A673 (cell line): Measurements from ENCODE around the gene C12orf57. TPM values are rescaled to one million over a fixed set of nuclear protein-coding genes. Genes with fewer than 3 reads are reported as not detected.

Source experiments
- BruUV-seq: library from RNA; stranded (reverse); fragments of 400-500 nt; replicated peaks from 2 replicates; lab custom pipeline; 2021; lab: Mats Ljungman, UMichigan
- CTCF ChIA-PET: fragments of 300-600 bp; sonication (Branson Sonifier 250); formaldehyde crosslinking; loops from one replicate; lab custom pipeline; 2022; ENCODE audit warnings: antibody characterized with exemption; lab: Charles Lee
- POLR2A ChIA-PET: fragments of 300-600 bp; sonication (Branson Sonifier 250); formaldehyde crosslinking; loops from one replicate; lab custom pipeline; 2022; ENCODE audit warnings: antibody characterized with exemption; ENCODE audit not compliant: low non-redundant PET; lab: Charles Lee
- DNase-seq: peaks from one replicate; pipeline ENCODE4 v3.0.0-alpha.2; 2015; ENCODE audit warnings: low spot score
- H3K27ac ChIP-seq: fragments of 200-600 bp; sonication (generic); 2 replicates; pipeline ENCODE4 v1.5.1; 2016; ENCODE audit warnings: mixed run types, low read depth, mild to moderate bottlenecking, mixed read lengths, antibody characterized with exemption, low read length; ENCODE audit not compliant: poor library complexity, severe bottlenecking
- H3K27me3 ChIP-seq: fragments of 200-600 bp; sonication (generic); replicated peaks from 2 replicates; pipeline ENCODE4 v1.6.1; 2017; ENCODE audit warnings: mixed run types, low read depth, mild to moderate bottlenecking, mixed read lengths, antibody characterized with exemption, low read length; ENCODE audit not compliant: insufficient read depth, poor library complexity
- H3K36me3 ChIP-seq: fragments of 200-600 bp; sonication (generic); 2 replicates; pipeline ENCODE4 v1.6.1; 2016; ENCODE audit warnings: mixed run types, mild to moderate bottlenecking, mixed read lengths, antibody characterized with exemption, low read length; ENCODE audit not compliant: insufficient read depth, poor library complexity, severe bottlenecking
- H3K4me1 ChIP-seq: fragments of 200-600 bp; sonication (generic); 2 replicates; pipeline ENCODE4 v1.6.1; 2017; ENCODE audit warnings: mixed run types, mild to moderate bottlenecking, mixed read lengths, antibody characterized with exemption, low read length; ENCODE audit not compliant: insufficient read depth, poor library complexity, severe bottlenecking
- H3K4me3 ChIP-seq: fragments of 200-600 bp; sonication (generic); 2 replicates; pipeline ENCODE4 v1.5.1; 2016; ENCODE audit warnings: low read depth, mixed run types, mild to moderate bottlenecking, mixed read lengths, low read length; ENCODE audit not compliant: poor library complexity, severe bottlenecking
- H3K9me3 ChIP-seq: fragments of 200-600 bp; sonication (generic); 2 replicates; pipeline ENCODE4 v1.6.1; 2016; ENCODE audit warnings: mixed run types, low read depth, mild to moderate bottlenecking, mixed read lengths, antibody characterized with exemption, low read length; ENCODE audit not compliant: poor library complexity, severe bottlenecking
- EZH2 ChIP-seq: fragments of 200-600 bp; sonication (generic); IDR thresholded peaks from 2 replicates; pipeline ENCODE4 v1.6.1; 2017; ENCODE audit warnings: borderline replicate concordance, low read depth, mild to moderate bottlenecking, mixed read lengths, antibody characterized with exemption, low read length; ENCODE audit not compliant: poor library complexity, severe bottlenecking
- intact Hi-C: fragments of 100-400 bp; cut with micrococcal nuclease; formaldehyde crosslinking; loops from one replicate; pipeline ENCODE4 v1.10.0; 2022; ENCODE audit not compliant: unreplicated experiment
- total RNA-seq: library from RNA; stranded (reverse); gene quantifications from 2 replicates; pipeline ENCODE4 v1.2.3, GENCODE V29; 2021
- TF ChIP-seq, protein P1 (sequence below): fragments of 300-800, 200-600 bp; sonication (generic); conservative IDR thresholded peaks from 2 replicates; pipeline ENCODE4 v1.5.1; 2017; ENCODE audit warnings: low read depth, mild to moderate bottlenecking, antibody characterized with exemption, low read length, moderate library complexity, mixed read lengths

C12orf57 gene
- total RNA-seq, 1 experiment from 2014 or later, result 260 TPM

GRCh38 chr12:6914947-6915788 is 28.7 kb upstream of the C12orf57 start:
- H3K36me3 ChIP-seq, result peaks cover 39% of the 10 kb centered on the region
- peaks cover 13% of the 10 kb centered on the region for H3K4me1 ChIP-seq
- peak overlapping the region; percentile 97 for H3K4me3 ChIP-seq
- ChIA-PET CTCF (interaction anchor here (1.0 kb wide), 2 partner anchors 42 to 46 kb away, joined by 3 read pairs; partner anchors contain the start of gene SPSB2), POLR2A (no interaction called here)
- TF ChIP-seq, protein P1, sequence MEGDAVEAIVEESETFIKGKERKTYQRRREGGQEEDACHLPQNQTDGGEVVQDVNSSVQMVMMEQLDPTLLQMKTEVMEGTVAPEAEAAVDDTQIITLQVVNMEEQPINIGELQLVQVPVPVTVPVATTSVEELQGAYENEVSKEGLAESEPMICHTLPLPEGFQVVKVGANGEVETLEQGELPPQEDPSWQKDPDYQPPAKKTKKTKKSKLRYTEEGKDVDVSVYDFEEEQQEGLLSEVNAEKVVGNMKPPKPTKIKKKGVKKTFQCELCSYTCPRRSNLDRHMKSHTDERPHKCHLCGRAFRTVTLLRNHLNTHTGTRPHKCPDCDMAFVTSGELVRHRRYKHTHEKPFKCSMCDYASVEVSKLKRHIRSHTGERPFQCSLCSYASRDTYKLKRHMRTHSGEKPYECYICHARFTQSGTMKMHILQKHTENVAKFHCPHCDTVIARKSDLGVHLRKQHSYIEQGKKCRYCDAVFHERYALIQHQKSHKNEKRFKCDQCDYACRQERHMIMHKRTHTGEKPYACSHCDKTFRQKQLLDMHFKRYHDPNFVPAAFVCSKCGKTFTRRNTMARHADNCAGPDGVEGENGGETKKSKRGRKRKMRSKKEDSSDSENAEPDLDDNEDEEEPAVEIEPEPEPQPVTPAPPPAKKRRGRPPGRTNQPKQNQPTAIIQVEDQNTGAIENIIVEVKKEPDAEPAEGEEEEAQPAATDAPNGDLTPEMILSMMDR, result no peak
- no peak for TF ChIP-seq EZH2
- no peaks in the 10 kb centered on the region for H3K27me3 ChIP-seq
- peak; percentile 88 for DNase-seq
- BruUV-seq, result TSS peak; percentile 34
- intact Hi-C loops, result no loop called here
- no peaks in the 10 kb centered on the region for H3K9me3 ChIP-seq
- peak overlapping the region; percentile 88 for H3K27ac ChIP-seq

GRCh38 chr12:6915789-6916285 is 28.0 kb upstream of the C12orf57 start:
- BruUV-seq, result no TSS peak
- POLR2A ChIA-PET, result no interaction called here
- peaks cover 13% of the 10 kb centered on the region for H3K4me1 ChIP-seq
- no peaks in the 10 kb centered on the region for H3K9me3 ChIP-seq
- no peaks in the 10 kb centered on the region for H3K27me3 ChIP-seq
- CTCF ChIA-PET, result no interaction called here
- intact Hi-C loops, result no loop called here
- TF ChIP-seq, protein P1, result no peak
- TF ChIP-seq EZH2, result no peak
- DNase-seq, result no peak
- peaks cover 42% of the 10 kb centered on the region for H3K36me3 ChIP-seq
- H3K27ac ChIP-seq, result peak overlapping the region; percentile 39
- peak overlapping the region; percentile 97 for H3K4me3 ChIP-seq

DNA sequence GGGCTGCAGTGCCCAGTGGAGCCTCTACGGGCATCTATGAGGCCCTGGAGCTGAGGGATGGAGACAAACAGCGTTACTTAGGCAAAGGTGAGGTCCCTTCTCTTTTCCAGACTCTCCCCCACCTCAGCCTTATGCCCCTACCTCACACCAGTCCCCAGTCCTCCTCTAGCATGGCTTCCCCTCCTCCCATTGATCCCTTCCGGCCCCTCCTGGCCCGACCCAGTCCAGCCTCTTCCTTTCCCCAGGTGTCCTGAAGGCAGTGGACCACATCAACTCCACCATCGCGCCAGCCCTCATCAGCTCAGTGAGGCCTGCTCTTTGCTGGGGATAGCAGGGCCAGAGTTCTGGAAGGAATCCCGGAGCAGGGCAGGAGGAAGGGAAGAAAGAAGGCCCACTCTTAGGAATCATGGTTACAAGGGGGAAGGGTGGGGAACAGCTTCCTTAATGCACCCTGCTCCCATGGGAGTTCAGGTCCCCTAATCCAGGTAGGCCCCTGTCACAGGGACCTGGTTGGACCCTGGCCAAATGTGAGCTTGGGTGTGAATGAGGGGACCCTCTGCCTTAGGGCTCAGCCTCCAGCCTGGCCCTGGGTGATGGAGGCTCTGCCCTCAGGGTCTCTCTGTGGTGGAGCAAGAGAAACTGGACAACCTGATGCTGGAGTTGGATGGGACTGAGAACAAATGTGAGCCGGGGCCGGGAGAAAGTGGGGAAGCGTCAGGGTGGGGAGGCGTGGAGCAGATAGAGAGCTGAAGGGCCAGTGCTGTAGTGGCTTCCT is 27.2 kb upstream of the C12orf57 start:
- H3K27me3 ChIP-seq, result no peaks in the 10 kb centered on the region
- ChIA-PET POLR2A (no interaction called here), CTCF (interaction anchor here (0.6 to 1.1 kb wide), 2 partner anchors 9 to 161 kb away, joined by 3 read pairs; no protein-coding TSS in a partner anchor)
- H3K4me1 ChIP-seq, result peaks cover 13% of the 10 kb centered on the region
- intact Hi-C loops, result no loop called here
- BruUV-seq, result no TSS peak
- TF ChIP-seq, protein P1, result no peak
- H3K36me3 ChIP-seq, result peaks cover 50% of the 10 kb centered on the region
- no peak overlapping the region for H3K4me3 ChIP-seq
- H3K27ac ChIP-seq, result peak overlapping the region; percentile 30
- H3K9me3 ChIP-seq, result no peaks in the 10 kb centered on the region
- DNase-seq, result no peak
